COLO668 (cell line): ENCODE data around the gene COL4A4.
A peak's percentile ranks its signal among the peaks of the same experiment; 100 is the strongest.

Experiments
- DNase-seq: peaks from one replicate; lab custom pipeline; 2025; ENCODE audit not compliant: unreplicated experiment; lab: John Stamatoyannopoulos, UW

COL4A4 gene

GRCh38 chr2:227033471-227034148 is 130.4 kb downstream of the COL4A4 start:
- DNase-seq = peak; percentile 56

GRCh38 chr2:227031379-227031778 is 132.6 kb downstream of the COL4A4 start:
- no peak for DNase-seq

- DNase-seq = no peak
These were observed 133.2 kb downstream of the COL4A4 start for GRCh38 chr2:227030789-227031188.

GRCh38 chr2:227029426-227030105 is 134.4 kb downstream of the COL4A4 start:
- DNase-seq = no peak

- DNase-seq = no peak
These were observed 138.5 kb downstream of the COL4A4 start for GRCh38 chr2:227025510-227025909.

GRCh38 chr2:227022608-227023007 is 141.4 kb downstream of the COL4A4 start:
- DNase-seq = no peak

GRCh38 chr2:227020416-227020815 is 143.6 kb downstream of the COL4A4 start:
- DNase-seq = no peak

- no peak for DNase-seq
These were observed 147.1 kb downstream of the COL4A4 start for GRCh38 chr2:227016894-227017293.

- no peak for DNase-seq
These were observed 150.1 kb downstream of the COL4A4 start for GRCh38 chr2:227013881-227014280.

GRCh38 chr2:227013330-227013729 is 150.7 kb downstream of the COL4A4 start:
- no peak for DNase-seq

GRCh38 chr2:227010433-227010832 is 153.6 kb downstream of the COL4A4 start:
- no peak for DNase-seq

- DNase-seq = no peak
These were observed 156.1 kb downstream of the COL4A4 start for GRCh38 chr2:227007940-227008339.

- no peak for DNase-seq
These were observed 156.9 kb downstream of the COL4A4 start for GRCh38 chr2:227007148-227007547.

- DNase-seq = no peak
These were observed 157.7 kb downstream of the COL4A4 start for GRCh38 chr2:227006189-227006897.

- no peak for DNase-seq
These were observed 159.5 kb downstream of the COL4A4 start for GRCh38 chr2:227004482-227004881.

GRCh38 chr2:227000123-227000522 is 163.9 kb downstream of the COL4A4 start:
- no peak for DNase-seq

GRCh38 chr2:226999661-227000060 is 164.3 kb downstream of the COL4A4 start:
- no peak for DNase-seq

- peak; percentile 22 for DNase-seq
These were observed 168.4 kb downstream of the COL4A4 start for GRCh38 chr2:226995625-226996041.

- DNase-seq = no peak
These were observed 169.2 kb downstream of the COL4A4 start for GRCh38 chr2:226994775-226995174.

- no peak for DNase-seq
These were observed 170.8 kb downstream of the COL4A4 start for GRCh38 chr2:226993171-226993570.

GRCh38 chr2:226991663-226992062 is 172.3 kb downstream of the COL4A4 start:
- no peak for DNase-seq

GRCh38 chr2:226985583-226985946 is 178.4 kb downstream of the COL4A4 start:
- no peak for DNase-seq
